Stimulated activated CD8-positive, alpha-beta memory T cell treated with anti-CD3 and anti-CD28 coated beads, Interleukin-4, amount 100 ng/mL, for 48 hours (primary cell): ENCODE data around the gene VPS39.
"Not testable (repeated sequence)": the region's sequence is repeated elsewhere in the genome, so short reads cannot be mapped to it uniquely, and the experiment has no call there.

Experiments used
- DNase-seq: peaks from one replicate; pipeline ENCODE4 v3.0.0-alpha.2; 2020

The VPS39 gene, protein sequence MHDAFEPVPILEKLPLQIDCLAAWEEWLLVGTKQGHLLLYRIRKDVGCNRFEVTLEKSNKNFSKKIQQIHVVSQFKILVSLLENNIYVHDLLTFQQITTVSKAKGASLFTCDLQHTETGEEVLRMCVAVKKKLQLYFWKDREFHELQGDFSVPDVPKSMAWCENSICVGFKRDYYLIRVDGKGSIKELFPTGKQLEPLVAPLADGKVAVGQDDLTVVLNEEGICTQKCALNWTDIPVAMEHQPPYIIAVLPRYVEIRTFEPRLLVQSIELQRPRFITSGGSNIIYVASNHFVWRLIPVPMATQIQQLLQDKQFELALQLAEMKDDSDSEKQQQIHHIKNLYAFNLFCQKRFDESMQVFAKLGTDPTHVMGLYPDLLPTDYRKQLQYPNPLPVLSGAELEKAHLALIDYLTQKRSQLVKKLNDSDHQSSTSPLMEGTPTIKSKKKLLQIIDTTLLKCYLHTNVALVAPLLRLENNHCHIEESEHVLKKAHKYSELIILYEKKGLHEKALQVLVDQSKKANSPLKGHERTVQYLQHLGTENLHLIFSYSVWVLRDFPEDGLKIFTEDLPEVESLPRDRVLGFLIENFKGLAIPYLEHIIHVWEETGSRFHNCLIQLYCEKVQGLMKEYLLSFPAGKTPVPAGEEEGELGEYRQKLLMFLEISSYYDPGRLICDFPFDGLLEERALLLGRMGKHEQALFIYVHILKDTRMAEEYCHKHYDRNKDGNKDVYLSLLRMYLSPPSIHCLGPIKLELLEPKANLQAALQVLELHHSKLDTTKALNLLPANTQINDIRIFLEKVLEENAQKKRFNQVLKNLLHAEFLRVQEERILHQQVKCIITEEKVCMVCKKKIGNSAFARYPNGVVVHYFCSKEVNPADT

DNA sequence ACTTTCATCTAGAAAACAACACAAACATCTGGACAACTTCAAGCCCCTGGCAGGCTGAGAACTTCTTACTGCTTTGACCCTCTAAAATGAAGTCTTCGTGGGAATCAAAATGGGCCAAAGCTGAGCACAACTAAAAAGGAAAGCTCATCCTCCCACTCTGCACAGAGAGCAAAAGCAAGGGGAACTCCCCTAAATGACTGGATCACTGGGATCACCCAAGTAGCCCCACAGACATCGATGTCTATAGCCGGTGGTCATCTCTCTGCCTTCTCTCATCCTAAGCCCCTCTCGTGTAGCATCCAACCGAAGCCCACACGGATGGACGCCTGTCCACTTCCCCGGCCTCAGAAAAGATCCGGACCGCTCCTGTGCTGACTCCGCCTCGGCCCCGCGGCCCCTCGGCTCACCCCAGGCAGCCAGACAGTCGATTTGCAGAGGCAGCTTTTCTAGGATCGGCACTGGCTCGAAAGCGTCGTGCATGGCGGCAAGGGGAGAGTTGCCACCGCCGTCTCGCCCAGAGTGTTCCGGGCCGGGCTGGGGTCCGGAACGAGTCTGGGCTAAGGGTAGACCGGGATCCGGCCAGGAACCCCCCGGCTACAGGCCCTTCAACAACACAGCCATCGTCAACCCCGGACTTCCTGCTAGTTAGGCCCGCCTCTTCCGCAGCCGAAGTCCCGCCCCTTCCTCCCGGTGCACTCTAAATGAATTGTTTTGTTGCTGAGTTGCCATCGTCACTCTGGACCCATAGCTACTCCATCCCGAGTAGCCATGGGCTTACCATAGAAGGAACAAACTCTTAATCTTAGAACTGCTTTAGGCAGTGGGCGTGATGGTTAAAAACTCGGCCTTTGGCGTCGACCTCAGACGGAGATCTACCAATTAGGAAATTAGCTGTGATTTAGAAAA, at the start of gene VPS39:
VPS39 (minus strand) TSS at position 631 of the 906 bp plus-strand sequence; CDS start at position 480, 151 bp downstream.
- peak; percentile 89 for DNase-seq

DNA sequence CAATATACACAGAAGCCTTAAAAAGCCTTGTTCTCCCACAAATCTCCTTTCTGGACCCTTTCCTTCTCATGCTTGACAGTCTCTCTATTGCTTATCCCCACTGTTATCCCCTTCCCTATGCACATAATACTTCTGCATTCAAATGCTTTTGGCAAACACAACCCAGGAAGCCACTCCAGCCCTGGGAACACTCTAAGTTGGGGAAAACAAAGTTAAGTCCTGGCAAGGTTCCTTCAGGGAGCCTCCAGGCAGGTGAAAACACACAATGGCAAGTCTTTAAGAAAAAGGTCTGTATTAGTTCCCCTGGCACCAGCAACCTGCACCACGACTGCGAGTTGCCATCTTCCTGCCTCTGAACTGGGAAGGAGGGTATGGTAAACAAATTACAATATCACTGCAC, 45.2 kb upstream of the VPS39 start:
- no peak for DNase-seq

DNA sequence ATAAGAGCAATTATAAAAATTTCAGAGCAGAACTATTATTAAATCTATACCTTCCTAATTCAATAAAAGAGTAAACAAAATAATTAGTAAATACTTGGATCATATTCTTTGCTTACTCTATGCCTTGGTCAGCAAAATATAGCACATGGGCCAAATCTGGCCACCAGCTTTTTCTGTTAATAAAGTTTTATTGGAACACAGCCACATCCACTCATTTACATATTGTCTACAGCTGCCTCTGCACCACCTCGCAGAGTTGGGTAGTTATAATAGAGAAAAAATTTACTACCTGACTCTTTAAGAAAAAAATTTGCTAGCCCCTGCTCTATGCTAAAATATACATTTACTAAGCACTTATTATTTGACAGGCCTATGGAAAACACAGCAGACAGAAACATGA, 32.7 kb upstream of the VPS39 start:
- DNase-seq: no peak

DNA sequence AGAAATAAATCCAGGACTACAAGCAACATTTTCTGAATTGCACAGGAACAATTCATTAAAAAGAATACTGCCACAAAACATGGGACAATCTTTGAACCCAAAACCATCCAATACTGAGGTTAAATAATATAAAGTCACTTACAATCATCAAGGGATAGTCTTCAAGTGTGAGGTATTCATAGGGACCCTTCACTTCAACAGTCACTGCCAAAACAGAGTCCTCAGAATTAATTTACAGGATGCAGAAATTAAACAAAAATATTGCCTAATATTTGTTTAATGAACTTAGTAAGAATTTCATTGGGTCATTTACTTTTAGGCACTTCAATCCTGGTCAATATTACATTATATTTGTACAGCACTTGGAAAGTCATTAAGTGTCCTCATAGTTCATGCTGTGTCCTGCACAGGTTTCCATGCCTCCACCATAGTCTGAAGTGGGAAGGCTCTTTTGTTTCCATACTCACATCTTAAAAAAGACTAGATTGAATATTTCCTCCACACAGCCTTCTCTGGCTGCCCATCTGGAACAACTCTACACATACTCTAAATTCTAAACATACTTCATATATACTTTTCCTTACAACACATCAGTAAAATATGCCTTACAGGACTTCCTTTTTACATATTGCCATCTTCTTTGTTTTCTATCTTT, 31.6 kb upstream of the VPS39 start:
- DNase-seq: no peak

DNA sequence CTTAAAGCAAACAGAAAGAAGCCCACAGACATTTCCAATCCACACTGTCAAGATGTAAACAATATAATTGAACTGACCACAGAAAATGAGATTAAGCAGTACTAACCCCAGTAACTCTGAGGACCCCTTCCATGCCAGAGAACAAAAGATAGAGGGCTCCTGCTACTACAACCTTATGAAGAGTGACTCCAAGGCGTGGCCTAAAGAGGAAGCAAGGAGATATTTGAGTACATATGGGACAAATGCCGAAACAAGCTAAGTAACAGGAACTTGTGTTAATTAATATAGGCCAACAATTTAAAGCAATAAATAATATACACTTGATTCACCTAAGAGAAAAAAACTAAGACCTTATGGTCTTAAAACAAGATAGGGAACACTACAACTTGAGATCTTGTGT, 25.0 kb upstream of the VPS39 start:
- no peak for DNase-seq

DNA sequence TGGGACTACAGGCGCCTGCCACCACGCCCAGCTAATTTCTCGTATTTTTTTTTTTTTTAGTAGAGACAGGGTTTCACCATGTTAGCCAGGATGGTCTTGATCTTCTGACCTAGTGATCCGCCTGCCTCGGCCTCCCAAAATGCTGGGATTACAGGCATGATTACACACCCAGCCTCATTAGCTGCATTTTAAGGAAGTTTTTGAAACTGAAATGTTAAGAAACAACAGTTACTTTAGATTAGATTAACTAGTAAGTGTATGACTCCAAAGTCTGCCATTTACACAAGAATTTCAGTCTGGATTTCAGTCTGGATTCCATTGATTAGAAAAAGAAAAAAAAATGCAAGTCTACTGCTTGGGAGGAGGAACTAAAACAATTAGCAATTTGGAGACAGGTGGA, 24.5 kb upstream of the VPS39 start:
- no peak for DNase-seq

DNA sequence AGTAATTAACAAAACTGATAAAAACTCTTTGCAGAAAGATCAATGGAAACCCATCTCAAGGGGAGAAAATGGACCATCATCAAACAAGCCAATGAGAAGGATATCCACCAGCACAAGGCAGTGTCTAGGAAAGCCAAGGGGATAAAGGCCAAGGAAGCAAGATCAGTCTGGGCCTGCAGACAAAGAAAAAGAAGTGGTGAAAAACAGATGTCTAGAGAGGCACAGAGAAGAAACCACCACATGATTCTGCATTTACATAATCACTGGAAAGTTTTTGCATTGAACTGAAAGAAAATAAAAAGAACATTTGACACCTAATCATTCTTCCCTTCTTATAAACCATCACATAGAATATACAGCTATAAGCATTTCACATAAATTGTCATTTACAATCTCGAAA, 23.0 kb upstream of the VPS39 start:
- no peak for DNase-seq

DNA sequence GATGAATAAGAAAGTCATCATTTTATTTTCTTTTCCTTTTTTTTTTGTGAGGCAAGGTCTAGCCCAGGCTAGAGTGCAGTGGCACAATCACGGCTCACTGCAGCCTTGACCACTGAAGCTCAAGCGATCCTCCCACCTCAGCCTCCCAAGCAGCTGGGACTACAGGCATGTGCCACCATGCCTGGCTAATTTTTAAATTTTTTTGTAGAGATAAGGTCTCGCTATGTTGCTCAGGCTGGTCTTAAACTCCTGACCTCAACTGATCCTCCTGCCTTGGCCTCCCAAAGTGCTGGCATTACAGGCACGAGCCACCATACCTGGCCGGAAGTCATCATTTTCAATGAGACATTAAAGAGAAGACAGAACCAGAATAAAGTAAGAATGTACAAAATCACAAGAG, 20.9 kb upstream of the VPS39 start:
- not testable (repeated sequence) for DNase-seq

DNA sequence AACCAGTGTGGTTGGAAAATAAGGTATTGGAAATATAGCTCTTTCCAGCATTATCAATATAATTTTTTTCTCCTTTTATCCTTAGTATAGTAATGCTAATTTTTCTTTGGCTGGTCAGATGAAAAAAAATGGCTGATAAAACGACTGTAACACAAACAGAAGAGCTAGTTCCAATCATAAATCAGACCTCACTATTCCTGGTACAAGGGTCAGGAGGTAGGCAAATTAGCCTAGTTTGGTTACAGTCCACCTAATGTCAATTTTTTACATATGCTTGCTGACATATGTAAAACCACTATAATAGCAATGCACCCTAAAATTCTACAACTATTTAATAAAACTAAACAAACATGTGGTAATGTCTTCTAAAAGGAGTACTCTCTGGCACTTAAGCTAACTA, 19.9 kb upstream of the VPS39 start:
- no peak for DNase-seq

DNA sequence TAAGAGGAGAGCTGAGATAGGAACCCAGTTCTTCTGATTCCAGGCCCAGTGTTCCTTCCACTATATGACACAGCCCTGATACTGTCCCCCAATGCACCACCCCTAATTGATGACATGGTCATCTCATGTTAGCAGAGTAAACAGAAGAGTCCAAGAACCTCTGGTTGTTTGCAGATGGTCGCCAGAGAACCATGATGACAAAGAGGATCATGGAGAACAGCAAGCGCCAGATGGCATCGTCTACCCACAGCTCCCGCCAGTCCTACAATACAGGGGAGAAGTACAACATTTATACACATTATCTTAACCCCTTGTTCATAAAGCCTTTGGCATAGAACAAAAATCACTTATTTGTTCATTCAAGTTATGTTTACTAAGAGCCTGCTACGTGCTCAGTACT, 18.5 kb upstream of the VPS39 start:
- no peak for DNase-seq

DNA sequence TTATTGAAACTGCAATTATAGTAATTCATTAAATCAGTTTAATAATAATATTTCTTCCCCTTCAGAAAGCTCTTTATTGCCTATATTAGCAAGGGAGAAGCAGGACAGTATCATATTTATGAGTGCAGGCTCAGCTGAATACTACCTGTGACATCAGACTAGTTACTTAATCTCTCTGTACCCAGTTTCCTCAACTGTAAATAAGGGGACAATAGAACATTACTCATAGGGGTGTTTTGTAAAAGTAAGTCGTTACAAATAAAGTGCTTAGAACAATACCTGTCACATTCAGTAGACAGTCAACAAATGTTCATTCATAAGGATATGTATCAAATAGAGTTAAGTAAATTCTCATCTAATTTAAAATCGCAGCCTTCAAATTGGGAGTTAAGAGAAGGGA, 12.1 kb upstream of the VPS39 start:
- no peak for DNase-seq

DNA sequence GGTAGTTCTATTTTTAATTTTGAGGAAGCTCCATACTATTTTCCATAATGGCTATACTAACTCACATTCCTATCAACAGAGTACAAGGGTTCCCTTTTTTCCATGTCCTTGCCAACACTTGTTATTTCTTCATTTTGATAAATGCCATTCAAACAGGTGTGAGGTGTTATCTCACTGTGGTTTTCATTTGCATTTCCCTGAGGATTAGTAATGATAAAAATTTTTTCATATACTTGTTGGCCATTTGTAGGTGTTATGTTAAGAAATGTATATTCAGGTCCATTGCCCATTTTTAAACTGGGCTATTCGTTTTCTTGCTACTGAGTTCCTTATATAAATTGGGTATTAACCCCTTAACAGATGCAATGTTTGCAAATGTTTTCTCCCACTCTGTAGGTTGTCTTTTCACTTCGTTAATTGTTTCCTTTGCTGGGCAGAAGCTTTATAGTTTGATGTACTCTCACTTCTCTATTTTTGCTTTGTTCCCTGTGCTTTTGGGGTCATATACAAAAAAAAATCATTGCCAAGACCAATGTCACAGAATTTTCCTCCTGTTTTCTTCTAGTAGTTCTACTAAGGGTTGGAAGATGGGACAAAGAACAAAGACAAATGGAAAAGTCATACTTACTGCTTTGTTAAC, 11.0 kb upstream of the VPS39 start:
- no peak for DNase-seq

DNA sequence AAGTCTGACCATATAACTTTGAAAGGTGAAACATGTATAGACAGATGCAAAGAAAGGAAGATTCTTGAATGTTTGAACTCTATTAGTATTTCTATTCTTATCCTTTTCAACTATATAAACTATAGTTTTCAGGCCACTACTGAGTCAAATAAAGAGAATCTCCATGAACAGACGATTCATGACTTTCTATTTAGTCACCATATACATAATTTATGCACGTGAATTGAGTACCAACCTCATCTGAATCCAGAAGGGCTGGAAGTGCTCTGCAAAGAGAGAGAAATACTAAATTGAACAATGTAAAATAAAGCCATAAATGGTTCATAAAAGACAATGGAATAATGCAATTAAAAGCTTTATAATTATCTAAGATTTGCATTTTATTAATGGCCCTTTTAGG, 9.5 kb upstream of the VPS39 start:
- no peak for DNase-seq

DNA sequence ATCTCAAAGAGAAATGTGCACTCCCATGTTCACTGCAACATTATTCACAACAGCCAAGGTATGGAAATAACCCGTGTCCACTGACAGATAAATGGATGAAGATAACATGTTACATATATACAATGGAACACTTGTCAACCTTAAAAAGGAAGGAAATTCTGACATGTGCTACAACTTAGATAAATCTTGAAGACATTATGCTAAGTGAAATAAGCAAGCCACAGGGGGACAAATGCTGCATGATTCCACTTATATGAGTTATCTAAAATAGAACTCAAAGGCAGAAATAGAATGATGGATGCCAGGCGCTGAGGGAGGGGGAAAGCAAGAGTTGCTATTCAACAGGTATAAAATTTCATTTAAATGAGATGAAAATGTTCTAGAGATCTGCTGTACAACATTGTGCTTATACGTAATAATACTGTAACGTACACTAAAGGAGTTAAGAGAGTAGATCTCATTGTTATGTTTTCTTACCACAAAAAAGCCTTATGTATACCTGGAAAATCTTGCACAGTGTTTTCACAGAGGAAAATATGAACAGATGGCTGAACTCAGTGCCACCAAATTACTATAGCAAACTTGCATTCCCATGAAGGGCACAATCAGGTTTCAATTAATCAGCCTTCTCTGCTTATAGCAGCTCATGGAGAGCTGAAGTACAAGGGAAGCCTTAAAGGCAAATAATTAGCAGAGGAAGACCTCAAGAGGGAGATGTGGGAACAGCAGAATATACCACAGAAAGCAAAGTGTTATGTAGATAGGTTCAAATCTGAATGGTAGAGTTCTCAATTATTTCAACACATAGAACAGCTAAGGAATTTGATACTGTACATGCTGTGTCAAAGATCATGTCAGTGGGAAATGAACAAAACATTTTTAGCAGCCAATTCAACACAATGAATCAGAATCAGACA, 8.1 kb upstream of the VPS39 start:
- DNase-seq: no peak

DNA sequence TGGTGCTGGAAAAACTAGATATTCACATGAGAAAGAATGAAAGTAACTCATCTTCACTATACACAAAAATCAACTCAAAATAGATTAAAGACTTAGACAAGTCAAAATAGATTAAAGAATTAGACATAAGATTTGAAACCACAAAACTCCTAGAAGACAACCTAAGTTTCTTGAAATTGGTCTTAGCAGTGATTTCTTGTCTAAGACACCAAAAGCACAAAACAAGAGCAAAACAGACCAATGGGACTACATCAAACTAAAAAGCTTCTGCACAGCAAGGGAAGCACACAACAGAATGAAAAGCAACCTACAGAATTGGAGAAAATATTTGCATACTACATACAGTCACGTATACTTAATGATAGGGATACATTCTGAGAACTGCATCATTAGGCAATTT, 6.5 kb upstream of the VPS39 start:
- DNase-seq: no peak

DNA sequence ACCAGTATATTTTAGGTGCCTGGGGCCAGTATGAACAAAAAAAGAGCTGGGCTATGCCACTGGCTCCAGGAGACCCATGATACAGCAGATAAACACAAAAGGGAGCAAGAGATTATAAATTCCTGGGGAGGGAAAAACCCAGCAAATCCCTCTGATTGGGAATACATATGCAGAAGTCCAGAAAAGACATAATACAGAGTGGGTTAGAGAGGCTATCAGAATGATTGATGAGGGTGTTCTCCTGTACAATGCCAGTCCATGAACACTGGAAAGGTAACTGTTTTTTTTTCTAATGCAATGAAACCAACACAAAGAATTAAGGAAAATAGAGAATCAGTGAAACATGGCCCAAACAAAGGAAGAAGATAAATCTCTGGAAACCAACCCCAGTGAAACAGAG, 5.4 kb upstream of the VPS39 start:
- DNase-seq: no peak

DNA sequence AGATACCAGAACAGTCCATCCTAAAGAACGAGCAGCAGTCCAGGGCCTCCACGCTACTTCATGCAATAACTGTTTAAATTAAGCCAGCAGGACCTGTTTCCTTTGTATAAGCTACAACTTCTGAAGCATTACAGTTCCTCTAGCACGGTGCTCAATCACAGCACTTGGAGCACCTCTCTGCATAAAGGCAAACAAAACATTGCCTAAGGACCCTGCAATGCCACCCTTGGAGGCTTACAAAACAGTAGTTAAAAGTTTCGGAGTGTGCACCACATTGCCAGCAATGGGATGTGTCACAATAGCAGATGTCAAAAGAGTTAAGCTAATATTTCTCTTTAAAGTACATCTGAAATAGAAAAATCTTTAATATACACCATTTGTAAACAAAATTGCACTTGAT, 2.6 kb upstream of the VPS39 start:
- DNase-seq: no peak

DNA sequence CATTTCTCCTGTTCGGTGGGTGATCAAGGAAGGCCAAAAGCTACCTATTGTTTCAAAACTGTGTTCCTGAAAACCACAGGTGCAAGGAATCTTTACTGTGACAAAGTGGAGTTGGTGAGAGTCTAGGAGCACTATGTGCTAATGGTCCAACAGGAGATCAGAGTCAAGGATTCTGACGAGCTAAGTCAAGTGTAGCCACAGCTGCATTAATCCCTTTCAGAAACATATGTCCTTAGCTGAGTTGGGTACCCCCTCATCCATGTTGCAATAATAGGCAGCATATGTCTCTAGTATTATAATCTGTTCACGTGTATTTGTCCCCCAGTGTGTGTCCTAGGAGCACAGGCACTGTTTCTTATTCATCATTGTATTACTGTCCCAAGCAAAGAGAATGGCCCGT, 1.7 kb downstream of the VPS39 start:
- no peak for DNase-seq

DNA sequence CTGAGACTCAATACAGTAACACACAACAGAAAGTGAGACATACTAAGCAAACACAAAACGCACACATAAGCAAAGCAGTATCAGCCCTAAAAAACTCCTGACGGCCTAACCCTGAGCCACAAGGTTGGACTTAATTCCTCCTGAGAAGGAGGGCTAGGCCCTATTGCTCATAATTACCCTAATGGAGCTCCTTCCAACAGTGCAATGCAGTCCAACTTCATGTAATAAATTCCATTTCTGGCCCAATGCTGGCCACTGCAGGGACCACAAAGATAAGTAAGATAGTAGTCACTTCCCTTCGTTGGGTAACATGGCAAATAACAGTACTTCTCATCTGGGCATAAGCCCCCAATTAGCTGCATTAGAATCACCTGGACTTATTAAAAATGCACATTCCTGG, 4.2 kb downstream of the VPS39 start:
- no peak for DNase-seq

DNA sequence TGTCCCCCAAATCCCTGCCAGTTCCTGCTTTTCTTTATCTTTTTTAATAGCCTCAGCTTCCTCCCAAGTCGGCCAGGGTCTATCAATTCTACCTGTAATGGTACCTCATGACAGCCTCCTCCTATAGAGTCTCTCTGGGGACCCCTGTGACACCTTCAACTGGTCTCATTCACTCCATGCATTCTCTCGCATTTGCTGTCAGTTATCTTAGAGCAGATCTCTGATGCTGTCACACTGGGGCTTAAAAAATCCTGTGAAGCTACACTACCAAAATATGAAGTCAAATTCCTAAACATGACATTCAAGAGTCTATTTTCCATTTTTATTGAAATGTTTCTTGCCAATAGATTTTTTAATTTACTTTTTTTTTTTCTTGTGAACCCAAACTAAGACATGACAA, 5.5 kb downstream of the VPS39 start:
- DNase-seq: no peak

DNA sequence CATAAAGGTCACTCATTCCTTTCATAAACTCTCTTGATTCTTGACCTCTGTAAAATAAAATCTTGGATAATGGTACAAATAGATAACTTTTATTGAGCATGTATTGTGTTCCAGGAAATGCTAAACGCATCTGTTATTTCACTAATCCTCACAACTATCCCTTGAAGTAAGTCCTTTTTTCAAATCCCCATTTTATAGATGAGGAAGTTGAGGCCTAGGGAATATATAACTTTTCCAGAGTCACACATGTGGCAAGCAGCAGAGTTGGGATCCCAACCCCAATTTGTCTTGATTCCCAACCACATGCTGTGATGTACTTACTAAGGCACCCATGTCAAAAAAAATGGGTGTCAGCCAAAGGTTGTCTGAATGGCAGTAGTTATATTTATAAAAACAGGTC, 6.3 kb downstream of the VPS39 start:
- no peak for DNase-seq
